SW480 (cell line): Measurements from ENCODE around the gene TTC17.
"Not testable (repeated sequence)": the region's sequence is repeated elsewhere in the genome, so short reads cannot be mapped to it uniquely, and the experiment has no call there.

Experiments used
- DNase-seq: peaks from one replicate; pipeline ENCODE4 v3.0.0-alpha.2; 2016; ENCODE audit warnings: low spot score

The TTC17 gene

GRCh38 chr11:43358801-43359421, at the start of gene TTC17:
Gene TTC17, plus strand, starts transcription at chr11:43358920. Its CDS starts 35 bp downstream, at chr11:43358955.
- peak; percentile 95 for DNase-seq

DNA sequence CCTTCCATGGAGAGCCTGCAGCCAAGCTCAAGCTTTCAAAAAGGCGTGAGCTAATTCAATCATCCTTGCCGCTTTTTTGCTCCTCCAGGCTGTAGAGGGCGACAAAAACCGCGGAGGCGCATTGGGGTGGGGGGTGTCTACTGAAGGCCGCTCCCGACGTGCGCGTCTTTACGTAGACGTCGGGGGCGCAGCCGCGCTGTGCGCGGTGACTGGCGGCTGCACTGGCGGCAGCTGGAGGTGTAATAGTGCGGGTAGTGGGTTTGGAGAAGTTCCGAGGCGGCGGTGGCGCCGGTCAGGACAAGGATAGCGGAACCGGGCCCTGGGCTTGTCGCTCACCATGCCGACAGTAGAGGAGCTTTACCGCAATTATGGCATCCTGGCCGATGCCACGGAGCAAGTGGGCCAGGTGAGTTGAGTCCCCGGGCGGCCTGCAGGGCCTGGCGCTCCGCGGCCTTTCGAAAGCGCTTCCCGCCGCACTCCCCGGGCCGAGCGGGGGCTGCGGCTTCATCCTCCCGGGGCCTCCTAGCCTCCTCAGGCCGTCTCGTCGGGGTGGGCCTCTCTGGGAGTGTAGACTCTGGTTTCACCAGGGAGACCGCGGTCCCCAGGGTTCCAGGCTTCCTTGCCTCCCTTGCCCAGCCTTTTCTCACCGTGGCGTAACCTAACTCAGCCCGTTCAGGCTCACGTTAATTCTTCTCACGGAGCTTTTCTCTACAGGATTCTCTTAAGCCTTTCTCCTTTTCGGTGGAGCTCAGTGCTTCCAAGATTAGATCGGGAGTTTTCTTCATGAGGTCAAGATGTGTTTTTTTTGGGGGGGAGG, 46.7 kb upstream of the TTC17 start, which contains the start of gene API5:
API5 (plus strand) TSS at position 206 of the 817 bp plus-strand sequence; CDS start at position 338, 132 bp downstream.
- DNase-seq, result peak; percentile 96

- DNase-seq, result no peak
Observed at GRCh38 chr11:43315966-43316365, 42.8 kb upstream of the TTC17 start.

GRCh38 chr11:43316451-43316850, 42.3 kb upstream of the TTC17 start:
- DNase-seq, result peak; percentile 37

DNA sequence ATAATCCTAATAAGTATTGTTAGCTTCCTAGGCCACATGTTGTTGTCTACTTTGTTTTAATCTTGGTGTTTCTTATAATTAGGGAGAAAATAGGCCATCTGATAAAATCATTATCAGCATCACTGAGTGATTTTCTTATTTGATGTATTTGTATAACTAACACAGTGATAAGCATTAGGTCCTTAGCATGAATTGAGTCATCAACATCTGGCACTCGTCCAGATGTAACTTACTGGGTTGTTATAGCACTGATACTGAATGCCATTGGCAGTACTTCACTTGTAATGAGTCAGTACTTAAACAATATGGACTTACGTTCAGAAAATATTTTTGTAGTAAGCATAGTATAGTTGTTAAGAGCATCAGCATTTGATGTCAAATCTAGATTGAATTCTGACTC, 30.7 kb upstream of the TTC17 start:
- DNase-seq, result peak; percentile 16

GRCh38 chr11:43328482-43328881, 30.2 kb upstream of the TTC17 start:
- DNase-seq, result no peak

- no peak for DNase-seq
Observed at GRCh38 chr11:43341159-43341558, 17.6 kb upstream of the TTC17 start.

DNA sequence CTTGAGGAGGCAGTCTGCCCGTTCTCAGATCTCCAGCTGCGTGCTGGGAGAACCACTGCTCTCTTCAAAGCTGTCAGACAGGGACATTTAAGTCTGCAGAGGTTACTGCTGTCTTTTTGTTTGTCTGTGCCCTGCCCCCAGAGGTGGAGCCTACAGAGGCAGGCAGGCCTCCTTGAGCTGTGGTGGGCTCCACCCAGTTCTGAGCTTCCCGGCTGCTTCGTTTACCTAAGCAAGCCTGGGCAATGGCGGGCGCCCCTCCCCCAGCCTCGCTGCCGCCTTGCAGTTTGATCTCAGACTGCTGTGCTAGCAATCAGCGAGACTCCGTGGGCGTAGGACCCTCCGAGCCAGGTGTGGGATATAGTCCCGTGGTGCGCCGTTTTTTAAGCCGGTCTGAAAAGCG, 7.3 kb upstream of the TTC17 start:
- DNase-seq, result not testable (repeated sequence)

DNA sequence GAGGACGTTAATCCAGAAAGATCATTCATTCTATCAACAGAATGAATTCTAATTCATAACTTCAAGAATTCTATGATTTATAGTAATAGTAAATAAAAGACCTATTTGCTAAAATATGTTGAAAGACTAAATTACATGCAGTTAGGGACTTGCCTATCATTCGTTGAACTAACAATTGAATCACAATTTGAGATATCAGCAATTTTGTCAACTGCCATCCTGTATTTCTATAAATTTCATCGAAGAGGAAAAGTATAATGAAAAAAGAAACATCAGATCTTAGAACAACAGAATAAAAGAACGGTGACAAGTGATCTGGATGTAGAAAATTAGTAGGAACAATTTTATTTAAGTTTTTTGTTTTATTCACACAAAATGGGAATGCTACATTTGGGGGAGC, 4.4 kb upstream of the TTC17 start:
- DNase-seq, result no peak

GRCh38 chr11:43356336-43356735, 2.4 kb upstream of the TTC17 start:
- no peak for DNase-seq

DNA sequence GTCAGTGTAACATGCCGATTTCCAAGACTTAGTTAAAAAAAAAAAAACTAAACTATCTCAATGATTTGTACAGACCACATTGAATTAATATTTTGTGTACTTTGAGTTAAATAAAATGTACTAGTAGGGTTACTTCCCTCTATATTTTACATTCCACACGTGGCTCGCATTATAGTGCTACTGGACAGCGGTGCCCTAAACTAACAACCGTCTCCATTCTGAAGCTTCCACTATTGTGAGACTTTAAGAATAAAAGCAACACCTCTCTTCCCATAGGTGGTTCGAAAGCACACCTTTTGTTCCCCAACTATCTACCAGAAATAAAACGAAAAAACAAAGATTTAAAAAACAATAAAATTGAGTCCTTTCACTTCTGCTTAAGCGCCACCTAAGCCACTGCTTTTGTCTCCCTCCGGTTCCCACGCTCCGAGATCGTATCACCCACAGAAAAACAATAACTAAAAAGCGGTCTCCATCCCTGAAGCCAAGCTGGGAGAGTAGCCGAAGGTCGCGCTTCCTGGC, 380 bp upstream of the TTC17 start:
- no peak for DNase-seq

GRCh38 chr11:43359422-43359818, 700 bp downstream of the TTC17 start:
- DNase-seq, result peak; percentile 60

GRCh38 chr11:43360361-43361032, 1.8 kb downstream of the TTC17 start:
- DNase-seq, result no peak

DNA sequence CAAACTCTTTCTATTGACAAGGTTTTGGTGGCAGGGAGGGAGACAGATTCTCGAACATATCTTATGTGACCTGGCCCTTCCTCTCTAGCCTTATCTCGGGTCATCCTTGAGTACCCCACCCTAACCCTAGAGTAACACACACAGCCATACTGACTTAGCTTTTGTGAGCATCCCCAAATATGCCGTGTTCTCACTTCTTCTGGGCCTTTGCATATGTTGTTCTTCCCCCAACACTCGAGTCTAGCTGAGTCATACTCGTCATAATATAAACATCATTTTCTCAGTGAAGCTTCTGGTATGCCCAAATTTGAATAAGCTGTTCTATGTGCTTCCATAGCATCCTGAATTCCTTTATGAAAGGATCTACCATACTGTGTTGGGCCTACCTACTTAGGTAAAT, 8.0 kb downstream of the TTC17 start:
- DNase-seq, result no peak

- DNase-seq, result no peak
Observed at GRCh38 chr11:43367382-43368178, 8.9 kb downstream of the TTC17 start.

DNA sequence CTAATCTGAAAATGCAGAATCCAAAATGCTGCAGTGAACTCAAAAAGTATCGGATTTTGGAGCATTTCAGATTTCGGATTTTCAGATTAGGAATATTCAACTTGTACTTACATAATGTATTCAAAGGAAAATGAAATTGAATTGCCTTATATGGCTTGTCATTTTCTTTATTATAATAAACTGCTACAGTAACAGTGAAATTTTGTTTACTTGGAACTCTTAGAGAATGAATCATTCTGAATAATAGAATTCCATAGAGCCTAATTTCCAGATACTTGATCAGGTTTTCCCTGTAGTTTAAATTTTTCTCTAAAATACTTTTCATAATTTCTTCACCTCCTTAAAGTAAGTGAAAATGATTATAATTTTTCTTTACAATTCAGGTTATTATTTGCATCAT, 17.3 kb downstream of the TTC17 start:
- no peak for DNase-seq

DNA sequence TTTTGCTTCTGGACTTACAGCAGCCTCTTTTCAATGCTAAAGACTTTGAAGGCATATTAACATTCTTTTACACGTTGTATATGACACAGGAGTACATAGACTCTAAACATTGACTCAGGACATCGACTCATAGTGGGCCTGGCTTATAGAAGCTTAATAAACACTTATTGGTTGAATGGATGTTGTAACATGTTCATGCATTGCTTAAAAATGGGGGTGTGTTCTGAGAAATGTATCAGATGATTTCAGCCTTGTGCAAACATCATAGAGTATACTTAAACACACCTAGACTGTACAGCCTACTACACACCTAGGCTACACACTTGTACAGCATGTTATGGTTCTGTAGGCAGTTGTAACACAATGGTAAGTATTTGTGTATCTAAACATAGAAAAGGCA, 17.9 kb downstream of the TTC17 start:
- DNase-seq, result no peak

- DNase-seq, result no peak
Observed at GRCh38 chr11:43377389-43377788, 18.7 kb downstream of the TTC17 start.

DNA sequence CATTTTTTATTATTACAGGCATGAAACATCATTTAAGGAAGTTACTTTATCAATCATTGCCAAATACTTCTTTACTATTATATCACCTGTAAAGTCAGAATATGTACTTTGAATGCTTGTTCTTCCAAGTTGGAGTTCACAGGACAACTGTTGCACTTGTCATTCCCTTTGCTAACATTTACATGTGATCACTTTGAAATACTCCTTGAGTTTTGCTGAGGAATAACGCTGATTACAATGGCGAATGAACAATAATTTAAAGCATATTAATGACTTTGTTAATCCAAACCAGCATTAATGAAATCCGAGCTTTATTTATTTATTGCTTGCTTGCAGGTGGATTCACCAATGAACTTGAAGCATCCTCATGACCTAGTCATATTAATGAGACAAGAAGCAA, 20.2 kb downstream of the TTC17 start:
- DNase-seq, result no peak

GRCh38 chr11:43381802-43382201, 23.1 kb downstream of the TTC17 start:
- no peak for DNase-seq

- DNase-seq, result no peak
Observed at GRCh38 chr11:43382614-43383013, 23.9 kb downstream of the TTC17 start.

DNA sequence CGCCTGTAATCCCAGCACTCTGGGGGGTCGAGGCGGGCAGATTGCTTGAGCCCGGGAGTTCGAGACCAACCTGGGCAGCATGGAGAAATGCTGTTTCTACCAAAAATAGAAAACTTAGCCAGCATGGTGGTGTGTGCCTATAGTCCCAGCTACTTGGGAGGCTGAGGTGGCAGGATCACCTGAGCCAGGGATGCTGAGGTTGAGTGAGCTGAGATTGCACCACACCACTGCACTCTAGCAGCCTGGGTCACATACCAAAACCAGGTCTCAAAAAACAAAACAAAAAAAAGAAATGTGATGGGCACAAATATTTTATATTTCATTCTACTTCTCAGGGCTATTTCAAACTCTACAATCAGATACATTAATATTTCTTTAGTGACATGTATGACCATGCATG, 25.7 kb downstream of the TTC17 start:
- DNase-seq, result no peak
